HG03378 (cell line): Measurements from ENCODE around the gene ZFP36L1.

Experiments used
- ATAC-seq: cut with Tn5 transposase; IDR thresholded peaks from one replicate; pipeline ENCODE4 v1.9.1; 2021; ENCODE audit warnings: mild to moderate bottlenecking, moderate library complexity; ENCODE audit not compliant: unreplicated experiment

The ZFP36L1 gene

GRCh38 chr14:68784978-68785533 lies 7.8 kb downstream of the ZFP36L1 start:
- no peak for ATAC-seq

- ATAC-seq = peak; percentile 26
Observed at GRCh38 chr14:68784226-68784910, 8.5 kb downstream of the ZFP36L1 start.

- ATAC-seq = no peak
Observed at GRCh38 chr14:68783408-68784225, 9.2 kb downstream of the ZFP36L1 start.

- no peak for ATAC-seq
Observed at GRCh38 chr14:68782091-68782981, 10.5 kb downstream of the ZFP36L1 start.

- no peak for ATAC-seq
Observed at GRCh38 chr14:68781161-68782021, 11.5 kb downstream of the ZFP36L1 start.

- ATAC-seq = no peak
Observed at GRCh38 chr14:68780358-68781160, 12.3 kb downstream of the ZFP36L1 start.

- ATAC-seq = no peak
Observed at GRCh38 chr14:68779761-68780323, 13.0 kb downstream of the ZFP36L1 start.

- ATAC-seq = no peak
Observed at GRCh38 chr14:68777644-68778043, 15.2 kb downstream of the ZFP36L1 start.

- ATAC-seq = no peak
Observed at GRCh38 chr14:68775614-68776126, 17.2 kb downstream of the ZFP36L1 start.

GRCh38 chr14:68774771-68775613 lies 17.9 kb downstream of the ZFP36L1 start:
- ATAC-seq = no peak

GRCh38 chr14:68772761-68773381 lies 20.0 kb downstream of the ZFP36L1 start:
- no peak for ATAC-seq

GRCh38 chr14:68771631-68772030 lies 21.2 kb downstream of the ZFP36L1 start:
- ATAC-seq = no peak

GRCh38 chr14:68770553-68771286 lies 22.1 kb downstream of the ZFP36L1 start:
- ATAC-seq = no peak

GRCh38 chr14:68770051-68770450 lies 22.8 kb downstream of the ZFP36L1 start:
- no peak for ATAC-seq

GRCh38 chr14:68768316-68768715 lies 24.6 kb downstream of the ZFP36L1 start:
- ATAC-seq = no peak

- no peak for ATAC-seq
Observed at GRCh38 chr14:68767248-68767645, 25.6 kb downstream of the ZFP36L1 start.
